ENCODE measurements around the gene ARID1A.

GRCh38 chr1:26700711-26701110, 4.9 kb downstream of the ARID1A start:
- no peak for TF ChIP-seq REST (IDR thresholded peaks at IDR 0.05; ENCODE audit: insufficient read depth in 1 of 2, low read depth in 2 of 2, low read length in 2 of 2)
- no peak for TF ChIP-seq TAF1 (IDR thresholded peaks at IDR 0.05; ENCODE audit: borderline replicate concordance, insufficient read depth, low read length)
- TF ChIP-seq FOXP2 (optimal IDR thresholded peaks at IDR 0.05; ENCODE audit: borderline replicate concordance, extremely low read depth, extremely low read length, insufficient read depth), result no peak

All from PFSK-1 (cell line).